ENCODE results near the gene CCR2.

DNA sequence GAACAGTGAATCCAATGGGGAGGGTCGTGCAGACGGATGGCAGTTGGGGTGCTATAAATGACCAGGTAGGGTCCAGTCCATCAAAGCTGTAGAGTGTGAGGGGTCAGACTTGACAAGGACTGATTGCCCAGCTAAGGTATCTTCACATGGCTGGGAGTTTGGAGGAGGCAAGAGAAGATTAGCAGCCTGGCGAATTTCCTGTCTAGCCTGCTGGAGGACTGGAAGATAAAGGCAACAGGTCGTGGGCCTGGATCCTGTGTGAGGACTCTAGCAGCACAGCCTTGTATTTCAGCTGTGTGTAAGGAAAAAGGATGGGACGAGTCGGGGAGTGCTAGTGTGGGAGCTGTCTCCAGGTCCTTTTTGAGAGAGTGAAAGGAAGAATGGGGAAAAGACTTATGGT, 35.4 kb downstream of the CCR2 start:
- TF ChIP-seq, protein P1, sequence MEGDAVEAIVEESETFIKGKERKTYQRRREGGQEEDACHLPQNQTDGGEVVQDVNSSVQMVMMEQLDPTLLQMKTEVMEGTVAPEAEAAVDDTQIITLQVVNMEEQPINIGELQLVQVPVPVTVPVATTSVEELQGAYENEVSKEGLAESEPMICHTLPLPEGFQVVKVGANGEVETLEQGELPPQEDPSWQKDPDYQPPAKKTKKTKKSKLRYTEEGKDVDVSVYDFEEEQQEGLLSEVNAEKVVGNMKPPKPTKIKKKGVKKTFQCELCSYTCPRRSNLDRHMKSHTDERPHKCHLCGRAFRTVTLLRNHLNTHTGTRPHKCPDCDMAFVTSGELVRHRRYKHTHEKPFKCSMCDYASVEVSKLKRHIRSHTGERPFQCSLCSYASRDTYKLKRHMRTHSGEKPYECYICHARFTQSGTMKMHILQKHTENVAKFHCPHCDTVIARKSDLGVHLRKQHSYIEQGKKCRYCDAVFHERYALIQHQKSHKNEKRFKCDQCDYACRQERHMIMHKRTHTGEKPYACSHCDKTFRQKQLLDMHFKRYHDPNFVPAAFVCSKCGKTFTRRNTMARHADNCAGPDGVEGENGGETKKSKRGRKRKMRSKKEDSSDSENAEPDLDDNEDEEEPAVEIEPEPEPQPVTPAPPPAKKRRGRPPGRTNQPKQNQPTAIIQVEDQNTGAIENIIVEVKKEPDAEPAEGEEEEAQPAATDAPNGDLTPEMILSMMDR (IDR thresholded peaks at IDR 0.05), result no peak
- no peak for TF ChIP-seq POLR2A (IDR thresholded peaks at IDR 0.05)
